NK-92 treated with Interleukin-12 subunit alpha and Interleukin-12 subunit beta, amount 100 ng/mL, for 24 hours (cell line): ENCODE results near the gene KRTAP2-4.
"Not testable (repeated sequence)": the region's sequence is repeated elsewhere in the genome, so short reads cannot be mapped to it uniquely, and the experiment has no call there.

Experiments
- DNase-seq: peaks from one replicate; lab custom pipeline; 2025; lab: John Stamatoyannopoulos, UW

KRTAP2-4 gene, protein sequence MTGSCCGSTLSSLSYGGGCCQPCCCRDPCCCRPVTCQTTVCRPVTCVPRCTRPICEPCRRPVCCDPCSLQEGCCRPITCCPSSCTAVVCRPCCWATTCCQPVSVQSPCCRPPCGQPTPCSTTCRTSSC

DNA sequence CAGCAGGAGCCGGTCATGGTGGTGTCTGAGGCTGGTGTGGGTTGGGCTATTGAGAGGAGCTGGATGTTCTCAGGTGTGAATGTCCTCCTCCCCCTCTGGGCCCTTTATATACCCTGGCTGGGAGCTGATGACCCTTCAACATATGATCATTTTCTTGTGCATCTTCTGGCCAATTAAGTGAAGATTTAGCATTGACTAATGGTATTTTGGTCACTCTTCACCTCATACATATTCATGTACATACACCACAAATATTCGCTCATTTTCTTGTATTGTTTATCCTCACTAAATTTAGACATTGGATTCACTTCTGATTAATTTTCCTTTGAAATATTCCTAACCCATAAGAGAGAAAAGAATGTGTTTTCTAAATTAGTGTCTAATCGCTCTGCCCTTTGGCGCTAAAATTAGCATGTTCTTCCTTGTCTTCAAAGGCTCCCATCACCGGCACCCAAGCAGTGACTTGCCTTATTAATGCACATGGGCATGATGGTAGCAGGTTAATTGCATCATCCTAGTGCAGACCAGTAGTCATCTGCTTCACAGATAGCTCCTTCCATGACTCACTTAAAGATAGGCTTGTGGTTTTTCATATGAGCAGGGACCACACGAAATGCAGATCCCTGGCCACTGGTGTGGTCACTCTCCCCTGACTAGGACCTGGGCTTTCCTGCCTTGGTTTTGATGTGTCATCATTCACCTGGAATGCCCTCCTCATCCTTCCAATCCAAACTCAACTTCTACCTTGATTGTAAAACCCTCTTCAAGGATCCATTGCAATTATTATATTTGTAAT is at the start of gene KRTAP2-4:
KRTAP2-4 (minus strand) TSS at position 51 of the 796 bp plus-strand sequence; CDS start at position 17, 34 bp downstream.
- no peak for DNase-seq

DNA sequence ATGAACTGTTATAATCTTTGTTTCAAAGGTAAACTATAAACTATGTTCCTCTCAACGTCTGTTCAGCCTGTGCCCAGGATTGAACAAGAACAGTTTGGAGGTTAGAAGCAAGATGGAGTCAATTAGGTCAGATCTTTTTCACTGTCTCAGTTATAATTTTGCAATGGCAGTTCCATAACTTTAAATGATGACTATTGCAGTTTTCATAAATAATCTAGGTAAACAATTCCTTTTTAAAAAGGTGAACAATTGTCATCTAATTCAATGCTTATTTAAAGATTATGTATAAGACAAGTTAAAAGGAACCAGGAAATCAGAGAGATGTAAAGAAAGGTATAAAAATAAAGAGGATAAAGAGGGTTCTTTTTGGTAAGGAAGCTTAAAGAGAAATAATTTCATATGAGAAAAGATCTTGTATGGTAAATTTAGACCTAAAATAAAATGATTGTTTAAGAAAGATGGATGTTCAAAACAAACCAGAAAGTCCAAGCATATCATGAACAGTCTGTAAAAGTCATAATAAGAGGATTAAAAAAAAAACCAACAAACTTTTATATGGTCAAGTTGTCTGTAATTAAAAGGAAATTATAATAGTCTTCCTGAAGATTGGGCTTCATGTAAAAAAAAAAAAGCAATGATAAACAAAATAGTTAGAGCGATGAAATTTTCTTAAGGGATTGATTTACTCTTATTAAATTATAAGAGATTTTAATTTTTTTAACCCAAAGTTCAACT is 45.6 kb upstream of the KRTAP2-4 start:
- DNase-seq: no peak

DNA sequence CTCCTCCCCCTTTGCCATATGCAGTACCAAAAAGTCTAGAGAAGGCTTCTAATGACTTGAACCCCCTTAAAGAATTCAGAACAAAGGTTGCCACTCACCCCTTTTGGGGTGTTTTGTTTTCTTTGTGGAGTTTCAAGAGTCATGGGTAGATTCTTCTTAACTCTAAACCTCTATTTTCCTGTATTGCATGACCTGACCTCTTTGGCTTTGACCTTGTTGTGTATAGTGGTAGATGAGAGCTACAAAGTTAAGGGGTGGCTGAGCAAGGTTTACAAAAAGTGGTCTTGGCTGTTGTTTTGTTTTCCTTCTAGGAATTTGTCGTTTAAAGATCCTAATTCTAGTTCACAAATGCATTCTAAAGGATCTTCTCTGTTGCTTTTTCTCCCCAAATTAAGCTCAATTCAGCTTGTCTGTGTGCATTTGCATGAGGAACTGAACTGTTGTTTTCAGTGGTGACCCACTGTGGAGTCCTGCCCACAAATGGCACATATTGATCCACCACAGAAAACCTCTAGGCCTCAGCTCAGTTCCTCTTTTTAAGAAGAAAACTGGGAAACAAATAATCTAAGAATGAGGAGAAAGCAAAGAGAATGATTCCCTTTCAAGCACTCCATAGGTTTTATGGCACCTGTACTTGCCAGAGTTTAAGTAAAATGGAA is 43.2 kb upstream of the KRTAP2-4 start:
- not testable (repeated sequence) for DNase-seq

DNA sequence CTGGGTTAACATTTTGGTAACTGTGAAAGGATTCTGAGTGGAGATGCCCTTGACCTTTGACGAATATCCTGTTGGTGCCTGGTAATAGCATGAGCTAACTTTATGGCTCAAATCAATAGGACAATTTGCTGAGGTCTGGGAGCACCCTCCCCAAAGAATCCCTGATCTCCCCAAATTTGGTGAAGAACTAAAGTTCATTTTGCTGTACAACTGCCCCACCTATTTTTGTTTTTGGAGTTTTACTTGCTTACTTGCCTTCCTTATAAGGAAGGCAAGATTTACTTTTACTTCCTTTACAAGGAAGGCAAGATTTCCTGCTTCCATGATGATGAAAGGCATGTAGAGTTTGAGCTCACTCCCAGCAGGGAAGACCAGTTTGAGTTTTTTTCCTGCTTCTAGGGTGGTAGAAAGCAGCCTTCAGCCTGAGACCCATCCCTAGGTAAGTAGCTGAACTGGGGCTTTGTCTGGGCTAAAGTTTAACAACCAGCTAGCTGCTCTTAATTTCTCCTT is 42.3 kb upstream of the KRTAP2-4 start:
- DNase-seq: no peak

DNA sequence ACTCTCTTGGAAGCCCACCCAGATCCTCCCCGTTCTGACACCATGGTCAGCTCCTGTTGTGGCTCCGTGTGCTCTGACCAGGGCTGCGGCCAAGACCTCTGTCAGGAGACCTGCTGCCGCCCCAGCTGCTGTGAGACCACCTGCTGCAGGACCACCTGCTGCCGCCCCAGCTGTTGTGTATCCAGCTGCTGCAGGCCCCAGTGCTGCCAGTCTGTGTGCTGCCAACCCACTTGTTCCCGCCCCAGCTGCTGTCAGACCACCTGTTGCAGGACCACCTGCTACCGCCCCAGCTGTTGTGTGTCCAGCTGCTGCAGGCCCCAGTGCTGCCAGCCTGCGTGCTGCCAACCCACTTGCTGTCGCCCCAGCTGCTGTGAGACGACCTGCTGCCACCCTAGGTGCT is 39.7 kb upstream of the KRTAP2-4 start, which contains the start of gene KRTAP4-9:
KRTAP4-9 (plus strand) TSS at position 43 of the 400 bp plus-strand sequence; CDS start at position 43, 0 bp downstream.
- DNase-seq: not testable (repeated sequence)

DNA sequence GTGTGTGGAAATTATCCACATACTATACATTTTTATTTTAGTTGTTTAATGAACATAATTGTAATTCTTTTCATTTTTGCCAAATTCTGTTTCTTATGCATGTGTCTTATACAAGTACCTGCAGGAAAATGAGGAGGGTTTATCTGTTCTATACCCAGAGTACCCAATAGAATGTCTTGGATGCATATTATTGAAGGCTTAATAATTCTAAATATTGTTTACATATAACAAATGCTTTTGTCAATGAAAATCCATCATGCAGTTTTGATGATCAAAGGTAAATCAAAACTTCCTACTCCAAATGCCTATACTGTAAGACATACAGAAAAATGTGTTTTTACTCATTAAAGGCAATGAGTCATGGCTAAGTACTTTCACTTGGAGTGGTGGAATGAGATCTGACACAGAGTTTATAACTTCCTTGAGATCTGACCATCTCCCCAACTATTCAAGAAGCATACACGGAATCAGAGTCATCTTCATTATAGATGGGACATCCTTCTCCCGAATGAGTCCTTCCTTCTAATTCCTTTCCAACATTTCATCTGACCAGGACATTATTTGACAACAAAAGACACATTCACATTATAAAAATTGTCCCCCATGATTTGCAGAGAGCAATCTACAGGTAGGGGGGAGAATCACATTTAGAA is 38.8 kb upstream of the KRTAP2-4 start:
- not testable (repeated sequence) for DNase-seq

DNA sequence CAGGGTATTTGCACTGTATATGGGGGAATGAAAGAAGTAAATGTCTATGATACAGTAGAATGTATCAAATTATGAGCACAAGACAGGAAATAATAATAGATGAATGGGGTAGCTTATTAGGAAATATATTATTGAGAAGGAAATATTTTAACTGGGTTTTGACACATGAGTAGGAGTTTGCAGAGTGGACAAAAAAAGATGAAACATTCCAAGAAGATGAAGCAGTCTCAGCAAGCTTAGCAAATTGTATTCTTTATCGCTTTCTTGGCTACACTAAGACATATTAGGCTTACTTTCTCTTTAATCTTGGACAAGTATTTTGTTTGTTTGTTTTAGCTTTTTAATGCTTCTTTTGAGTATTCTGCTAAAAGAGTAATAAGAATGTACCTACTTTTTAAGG is 38.2 kb upstream of the KRTAP2-4 start:
- DNase-seq: no peak

DNA sequence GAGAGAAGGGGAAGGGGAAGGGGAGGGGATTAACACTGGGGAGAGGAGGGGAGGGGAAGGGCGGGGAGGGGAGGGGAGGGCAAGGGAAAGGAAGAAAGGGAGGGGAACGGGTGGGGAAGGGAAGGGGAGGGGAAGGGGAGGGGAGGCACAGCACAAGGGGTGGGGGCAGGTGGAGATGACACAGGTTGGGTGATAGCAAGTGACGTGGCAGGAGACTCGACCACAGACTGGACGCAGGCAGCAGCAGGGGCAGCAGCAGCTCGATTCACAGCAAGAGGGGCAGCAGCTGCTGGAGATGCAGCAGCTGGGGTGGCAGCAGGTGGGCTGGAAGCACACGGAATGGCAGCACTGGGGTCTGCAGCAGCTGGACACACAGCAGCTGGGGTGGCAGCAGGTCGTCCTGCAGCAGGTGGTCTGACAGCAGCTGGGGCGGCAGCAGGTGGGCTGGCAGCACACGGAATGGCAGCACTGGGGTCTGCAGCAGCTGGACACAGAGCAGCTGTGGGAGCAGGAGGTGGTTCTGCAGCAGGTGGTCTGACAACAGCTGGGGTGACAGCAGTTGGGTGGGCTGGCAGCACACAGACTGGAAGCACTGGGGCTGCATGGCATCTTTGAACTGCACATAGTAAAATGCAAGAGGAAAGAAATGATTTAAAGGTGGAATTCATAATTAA is 36.0 kb upstream of the KRTAP2-4 start, which contains the start of gene KRTAP4-16:
KRTAP4-16 (minus strand) TSS at position 624 of the 674 bp plus-strand sequence; CDS start at position 624, 0 bp downstream.
- no peak for DNase-seq

DNA sequence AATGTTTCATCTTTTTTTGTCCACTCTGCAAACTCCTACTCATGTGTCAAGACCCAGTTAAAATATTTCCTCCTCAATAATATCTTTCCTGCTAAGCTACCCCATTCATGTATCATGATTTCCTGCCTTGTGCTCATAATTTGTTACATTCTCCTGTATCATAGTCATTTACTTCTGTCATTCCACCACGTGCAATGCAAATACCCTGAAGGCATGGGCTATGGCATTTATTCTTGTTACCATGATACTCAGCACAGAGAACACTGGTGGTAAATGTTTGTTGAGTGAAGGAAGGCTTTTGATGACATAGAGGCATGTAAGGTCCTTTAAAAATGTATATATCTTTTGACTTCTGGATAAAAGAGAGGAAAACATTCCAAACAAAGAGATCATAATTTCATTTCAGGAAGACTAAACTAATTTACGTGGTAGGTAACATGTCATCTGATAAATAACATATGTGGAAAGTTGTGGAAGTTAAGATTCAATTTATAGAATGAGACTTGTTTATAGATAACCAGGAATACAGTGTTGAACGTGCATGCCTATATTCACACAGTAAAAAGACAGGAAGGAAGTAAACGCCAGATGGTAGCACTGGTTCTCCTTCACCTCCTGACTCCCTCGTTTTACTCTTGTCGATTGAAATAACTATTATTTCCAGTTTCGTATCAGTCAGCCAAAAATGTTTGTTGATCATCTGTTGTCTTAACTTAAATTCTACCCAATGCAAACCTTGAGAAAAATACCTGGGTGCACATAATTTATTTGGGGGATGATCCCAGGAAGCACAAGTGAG is 34.2 kb upstream of the KRTAP2-4 start:
- DNase-seq: not testable (repeated sequence)

DNA sequence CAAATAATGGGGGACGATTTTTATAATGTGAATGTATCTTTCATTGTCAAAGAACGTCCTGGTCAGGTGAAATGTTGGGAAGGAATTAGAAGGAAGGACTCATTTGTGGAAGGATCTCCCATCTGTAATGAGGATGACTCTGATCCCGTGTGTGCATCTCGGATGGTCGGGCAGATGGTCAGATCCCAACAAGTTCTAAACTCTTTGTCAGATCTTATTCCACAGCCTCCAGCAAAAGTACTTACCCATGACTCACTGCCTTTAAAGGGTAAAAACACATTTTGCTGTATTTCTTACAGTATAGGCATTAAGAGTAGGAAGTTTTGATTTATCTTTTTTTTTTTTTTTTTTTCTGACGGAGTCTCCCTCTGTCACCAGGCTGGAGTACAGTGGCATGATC is 32.8 kb upstream of the KRTAP2-4 start:
- DNase-seq: no peak

DNA sequence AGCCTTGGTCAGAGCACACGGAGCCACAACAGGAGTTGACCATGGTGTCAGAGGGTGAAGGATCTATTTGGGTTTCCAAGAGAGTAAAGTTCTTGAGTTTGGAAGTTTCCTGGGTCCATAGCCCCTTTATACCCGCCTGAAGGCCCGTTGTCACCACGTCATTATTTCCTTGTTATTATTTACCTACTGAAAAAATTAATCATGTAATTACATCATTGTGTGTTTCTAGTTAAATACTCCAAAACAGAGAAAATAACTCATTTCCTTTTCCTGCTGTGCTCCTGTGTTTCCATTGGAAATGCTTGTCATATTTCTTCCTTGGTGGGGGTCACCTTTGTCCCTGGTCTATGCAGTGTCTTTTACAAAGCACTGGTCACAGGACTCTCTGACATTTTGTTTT is 32.4 kb upstream of the KRTAP2-4 start, which contains the start of gene KRTAP4-8:
KRTAP4-8 (minus strand) TSS at position 101 of the 400 bp plus-strand sequence; CDS start at position 43, 58 bp downstream.
- DNase-seq: no peak

DNA sequence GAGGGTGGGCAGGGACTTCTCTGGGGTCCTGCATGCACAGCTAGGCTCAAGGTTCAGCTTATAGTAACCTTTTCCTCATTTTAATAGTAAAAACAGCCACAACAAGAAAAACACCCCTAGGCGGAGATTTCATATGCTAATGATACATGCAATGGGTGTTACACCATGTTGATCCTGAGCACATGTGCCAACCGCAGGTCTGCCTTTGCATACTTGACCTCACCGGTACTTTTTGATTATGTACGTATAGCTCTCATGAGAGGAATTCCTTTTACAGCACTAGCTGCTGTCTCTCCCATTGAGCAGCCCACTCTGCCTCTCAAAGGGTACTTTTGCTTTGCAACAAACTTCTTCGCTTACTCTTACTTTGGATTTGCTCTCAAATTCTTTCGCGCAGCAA is 30.4 kb upstream of the KRTAP2-4 start:
- DNase-seq: no peak

DNA sequence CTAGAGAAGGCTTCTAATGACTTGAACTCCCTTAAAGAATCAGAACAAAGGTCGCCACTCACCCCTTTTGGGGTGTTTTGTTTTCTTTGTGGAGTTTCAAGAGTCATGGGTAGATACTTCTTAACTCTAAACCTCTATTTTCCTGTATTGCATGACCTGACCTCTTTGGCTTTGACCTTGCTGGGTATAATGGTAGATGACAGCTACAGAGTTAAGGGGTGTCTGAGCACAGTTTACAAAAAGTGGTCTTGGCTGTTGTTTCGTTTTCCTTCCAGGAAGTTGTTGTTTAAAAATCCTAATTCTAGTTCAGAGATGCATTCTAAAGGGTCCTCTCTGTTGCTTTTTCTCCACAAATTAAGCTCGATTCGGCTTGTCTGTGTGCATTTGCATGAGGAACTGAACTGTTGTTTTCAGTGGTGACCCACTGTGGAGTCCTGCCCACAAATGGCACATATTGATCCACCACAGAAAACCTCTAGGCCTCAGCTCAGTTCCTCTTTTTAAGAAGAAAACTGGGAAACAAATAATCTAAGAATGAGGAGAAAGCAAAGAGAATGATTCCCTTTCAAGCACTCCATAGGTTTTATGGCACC is 23.2 kb upstream of the KRTAP2-4 start:
- not testable (repeated sequence) for DNase-seq

DNA sequence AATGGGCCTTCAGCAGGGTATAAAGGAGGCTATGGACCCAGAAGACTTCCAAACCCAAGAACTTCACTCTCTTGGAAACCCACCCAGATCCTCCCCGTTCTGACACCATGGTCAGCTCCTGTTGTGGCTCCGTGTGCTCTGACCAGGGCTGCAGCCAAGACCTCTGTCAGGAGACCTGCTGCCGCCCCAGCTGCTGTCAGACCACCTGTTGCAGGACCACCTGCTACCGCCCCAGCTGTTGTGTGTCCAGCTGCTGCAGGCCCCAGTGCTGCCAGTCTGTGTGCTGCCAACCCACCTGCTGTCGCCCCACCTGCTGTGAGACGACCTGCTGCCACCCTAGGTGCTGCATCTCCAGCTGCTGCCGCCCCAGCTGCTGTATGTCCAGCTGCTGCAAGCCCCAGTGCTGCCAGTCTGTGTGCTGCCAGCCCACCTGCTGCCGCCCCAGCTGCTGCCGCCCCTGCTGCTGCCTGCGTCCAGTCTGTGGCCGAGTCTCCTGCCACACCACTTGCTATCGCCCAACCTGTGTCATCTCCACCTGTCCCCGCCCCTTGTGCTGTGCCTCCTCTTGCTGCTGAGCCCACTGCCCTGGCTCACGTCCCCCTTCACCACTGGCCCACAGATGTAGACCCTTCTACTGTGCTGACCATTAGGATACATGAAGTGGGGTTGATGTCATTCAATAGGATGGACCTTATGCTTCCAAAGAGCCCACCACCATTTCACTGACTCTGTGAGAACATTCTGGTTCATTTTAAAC is 18.6 kb upstream of the KRTAP2-4 start, which contains the start of gene KRTAP4-7:
KRTAP4-7 (plus strand) TSS at position 51 of the 757 bp plus-strand sequence; CDS start at position 108, 57 bp downstream.
- not testable (repeated sequence) for DNase-seq

DNA sequence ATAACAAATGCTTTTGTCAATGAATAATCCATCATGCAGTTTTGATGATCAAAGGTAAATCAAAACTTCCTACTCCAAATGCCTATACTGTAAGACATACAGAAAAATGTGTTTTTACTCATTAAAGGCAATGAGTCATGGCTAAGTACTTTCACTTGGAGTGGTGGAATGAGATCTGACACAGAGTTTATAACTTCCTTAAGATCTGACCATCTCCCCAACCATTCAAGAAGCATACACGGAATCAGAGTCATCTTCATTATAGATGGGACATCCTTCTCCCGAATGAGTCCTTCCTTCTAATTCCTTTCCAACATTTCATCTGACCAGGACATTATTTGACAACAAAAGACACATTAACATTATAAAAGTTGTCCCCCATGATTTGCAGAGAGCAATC is 17.7 kb upstream of the KRTAP2-4 start:
- not testable (repeated sequence) for DNase-seq

DNA sequence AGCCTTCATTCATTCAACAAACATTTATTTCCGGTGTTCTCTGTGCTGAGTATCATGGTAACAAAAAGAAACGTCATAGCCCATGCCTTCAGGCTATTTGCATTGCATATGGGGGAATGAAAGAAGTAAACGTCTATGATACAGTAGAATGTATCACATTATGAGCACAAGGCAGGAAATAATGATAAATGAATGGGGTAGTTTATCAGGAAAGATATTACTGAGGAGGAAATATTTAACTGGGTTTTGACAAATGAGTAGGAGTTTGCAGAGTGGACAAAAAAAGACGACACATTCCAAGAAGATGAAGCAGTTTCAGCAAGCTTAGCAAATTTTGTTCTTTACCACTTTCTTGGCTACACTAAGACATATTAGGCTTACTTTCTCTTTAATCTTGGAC is 16.9 kb upstream of the KRTAP2-4 start:
- no peak for DNase-seq

DNA sequence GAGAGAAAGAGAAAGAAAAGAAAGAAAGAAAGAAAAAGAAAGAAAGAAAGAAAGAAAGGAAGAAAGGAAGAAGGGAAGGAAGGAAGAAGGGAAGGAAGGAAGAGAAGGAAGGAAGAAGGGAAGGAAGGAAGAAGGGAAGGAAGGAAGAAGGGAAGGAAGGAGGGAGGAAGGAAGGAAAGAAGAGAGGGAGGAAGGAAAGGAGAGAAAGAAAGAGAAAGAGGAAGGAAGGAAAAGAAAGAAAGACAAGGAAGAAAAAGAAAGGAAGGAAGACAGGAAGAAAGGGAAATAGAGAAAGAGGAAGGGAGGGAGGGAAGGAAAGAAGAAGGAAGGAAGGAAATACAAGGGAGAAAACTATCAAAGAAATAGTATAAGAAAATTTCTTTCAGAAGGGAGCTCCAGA is 11.1 kb upstream of the KRTAP2-4 start:
- no peak for DNase-seq

DNA sequence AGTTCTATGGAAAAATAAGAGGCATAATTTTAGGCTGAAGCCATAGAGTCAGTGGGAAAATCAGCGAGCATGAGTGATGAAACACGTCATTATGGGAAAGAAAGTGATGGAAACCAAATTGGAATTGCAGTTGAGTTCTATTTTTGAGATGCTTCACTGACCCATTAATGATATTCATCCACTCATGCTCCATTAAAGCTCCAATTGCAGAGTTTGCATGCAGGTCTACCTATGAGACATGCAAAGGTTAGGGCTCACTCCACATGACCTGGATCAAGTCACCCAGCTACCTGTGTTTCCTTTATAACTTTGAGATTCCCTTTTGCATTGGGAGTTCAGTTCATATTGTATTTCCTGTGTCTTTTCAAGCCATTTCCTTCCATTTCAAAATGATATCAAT is 8.0 kb upstream of the KRTAP2-4 start:
- DNase-seq: no peak
